OCI-LY3 (cell line): ENCODE results near the gene ZBTB16.

Experiments
- CTCF ChIP-seq: fragments of 200-600, 300-600 bp; sonication (generic); IDR thresholded peaks from 2 replicates; pipeline ENCODE4 v1.5.1; 2014; ENCODE audit warnings: antibody characterized with exemption, low read length, low read depth
- EZH2phosphoT487 ChIP-seq: fragments of 200-600 bp; shearing (Covaris generic); IDR thresholded peaks from 2 replicates; pipeline ENCODE4 v1.6.1; 2018; ENCODE audit warnings: antibody characterized with exemption, mixed run types, low read depth

- TF ChIP-seq CTCF (no peak), EZH2phosphoT487 (no peak)
Observed at GRCh38 chr11:114066046-114066648, 6.6 kb downstream of the ZBTB16 start.
